ENCODE measurements around the gene SLC6A4. TPM values are rescaled to one million over a fixed set of nuclear protein-coding genes. Genes with fewer than 3 reads are reported as not detected.

SLC6A4 gene
- total RNA-seq (2014; rRNA removed; shearing (Covaris generic); ENCODE audit: low replicate concordance), result not detected in 2 replicates

GRCh38 chr17:30235386-30236296 lies at the start of gene SLC6A4:
Gene SLC6A4 (minus strand): TSS chr17:30235697. CDS start chr17:30221958, 13,739 bp downstream.
- DNase-seq (ENCODE audit: low read depth), result no peak
- in situ Hi-C loops (cut with HindIII; ENCODE audit: low pct_unique_long_range_greater_than_20kb, low sequenced_read_pairs), result no loop called here

- DNase-seq (ENCODE audit: low read depth), result no peak
- in situ Hi-C loops (cut with HindIII; ENCODE audit: low pct_unique_long_range_greater_than_20kb, low sequenced_read_pairs), result no loop called here
Observed at GRCh38 chr17:30279156-30279555, 43.7 kb upstream of the SLC6A4 start.

- DNase-seq (ENCODE audit: low read depth), result peak; percentile 38
- in situ Hi-C loops (cut with HindIII; ENCODE audit: low pct_unique_long_range_greater_than_20kb, low sequenced_read_pairs), result no loop called here
Observed at GRCh38 chr17:30278032-30278431, 42.5 kb upstream of the SLC6A4 start.

DNA sequence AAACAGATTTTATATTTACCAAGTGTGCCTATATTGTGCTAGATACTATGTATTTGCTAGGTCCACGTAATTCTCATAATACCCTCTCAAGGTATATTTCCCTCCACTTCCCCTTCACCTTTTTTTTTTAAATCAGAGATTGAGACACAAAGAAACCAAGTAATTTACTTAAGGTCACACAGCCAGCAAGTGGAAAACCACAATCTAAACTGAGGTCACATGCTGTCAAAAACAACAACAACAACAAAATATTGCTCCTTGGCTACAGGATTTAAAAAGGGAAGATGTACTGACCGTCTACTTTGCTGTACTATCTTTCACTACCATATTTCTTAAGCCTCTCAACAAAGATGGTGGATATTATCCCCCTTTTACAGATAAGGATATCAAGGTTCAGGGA lies 40.4 kb upstream of the SLC6A4 start:
- no peak for DNase-seq (ENCODE audit: low read depth)
- in situ Hi-C loops (cut with HindIII; ENCODE audit: low pct_unique_long_range_greater_than_20kb, low sequenced_read_pairs), result no loop called here

GRCh38 chr17:30274887-30275286 lies 39.4 kb upstream of the SLC6A4 start:
- peak; percentile 77 for DNase-seq (ENCODE audit: low read depth)
- in situ Hi-C loops (cut with HindIII; ENCODE audit: low pct_unique_long_range_greater_than_20kb, low sequenced_read_pairs), result loop anchor here (25.0 kb wide), 1 partner anchor 138 kb away; no protein-coding TSS in a partner anchor

GRCh38 chr17:30273373-30273772 lies 37.9 kb upstream of the SLC6A4 start:
- in situ Hi-C loops (cut with HindIII; ENCODE audit: low pct_unique_long_range_greater_than_20kb, low sequenced_read_pairs), result loop anchor here (25.0 kb wide), 1 partner anchor 136 kb away; no protein-coding TSS in a partner anchor
- no peak for DNase-seq (ENCODE audit: low read depth)

DNA sequence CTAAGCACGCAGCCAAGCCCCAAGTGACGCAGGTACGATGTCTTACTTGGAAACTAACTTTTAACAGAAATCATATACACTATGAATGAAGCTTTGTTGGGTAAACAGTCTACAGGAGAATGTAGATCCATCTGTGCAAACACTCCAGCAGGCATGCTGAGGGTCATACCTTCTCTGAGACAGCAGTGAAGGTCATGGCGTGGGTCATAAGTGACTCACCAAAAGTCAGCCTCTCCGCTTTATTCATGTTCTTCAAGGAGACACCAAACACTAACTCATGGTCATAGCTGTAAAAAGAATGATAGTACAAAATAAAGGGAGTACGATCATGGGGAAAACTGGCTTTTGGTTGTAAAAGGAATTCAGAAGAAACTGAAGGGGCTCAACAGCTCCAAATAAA lies 35.6 kb upstream of the SLC6A4 start:
- DNase-seq (ENCODE audit: low read depth), result no peak
- in situ Hi-C loops (cut with HindIII; ENCODE audit: low pct_unique_long_range_greater_than_20kb, low sequenced_read_pairs), result loop anchor here (25.0 kb wide), 1 partner anchor 134 kb away; no protein-coding TSS in a partner anchor

DNA sequence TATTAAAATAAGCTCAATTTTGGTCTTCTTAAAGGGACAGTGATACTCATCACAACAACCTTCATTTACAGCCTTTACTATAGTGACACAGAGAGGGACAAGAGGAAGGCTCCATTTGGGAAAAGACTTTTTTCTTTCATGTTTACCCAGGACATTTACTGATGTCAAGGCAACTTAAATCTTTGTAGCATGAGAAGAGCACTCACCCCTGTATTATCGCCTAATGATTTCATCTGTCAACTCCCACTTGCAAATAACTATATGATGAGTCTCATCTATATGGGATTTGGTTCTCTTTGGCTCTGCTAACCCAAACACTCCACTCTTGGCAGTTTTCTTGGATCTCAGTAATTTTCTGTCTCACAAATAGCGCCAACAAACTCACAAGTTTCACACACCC lies 32.1 kb upstream of the SLC6A4 start:
- in situ Hi-C loops (cut with HindIII; ENCODE audit: low pct_unique_long_range_greater_than_20kb, low sequenced_read_pairs), result loop anchor here (25.0 kb wide), 1 partner anchor 130 kb away; no protein-coding TSS in a partner anchor
- no peak for DNase-seq (ENCODE audit: low read depth)

DNA sequence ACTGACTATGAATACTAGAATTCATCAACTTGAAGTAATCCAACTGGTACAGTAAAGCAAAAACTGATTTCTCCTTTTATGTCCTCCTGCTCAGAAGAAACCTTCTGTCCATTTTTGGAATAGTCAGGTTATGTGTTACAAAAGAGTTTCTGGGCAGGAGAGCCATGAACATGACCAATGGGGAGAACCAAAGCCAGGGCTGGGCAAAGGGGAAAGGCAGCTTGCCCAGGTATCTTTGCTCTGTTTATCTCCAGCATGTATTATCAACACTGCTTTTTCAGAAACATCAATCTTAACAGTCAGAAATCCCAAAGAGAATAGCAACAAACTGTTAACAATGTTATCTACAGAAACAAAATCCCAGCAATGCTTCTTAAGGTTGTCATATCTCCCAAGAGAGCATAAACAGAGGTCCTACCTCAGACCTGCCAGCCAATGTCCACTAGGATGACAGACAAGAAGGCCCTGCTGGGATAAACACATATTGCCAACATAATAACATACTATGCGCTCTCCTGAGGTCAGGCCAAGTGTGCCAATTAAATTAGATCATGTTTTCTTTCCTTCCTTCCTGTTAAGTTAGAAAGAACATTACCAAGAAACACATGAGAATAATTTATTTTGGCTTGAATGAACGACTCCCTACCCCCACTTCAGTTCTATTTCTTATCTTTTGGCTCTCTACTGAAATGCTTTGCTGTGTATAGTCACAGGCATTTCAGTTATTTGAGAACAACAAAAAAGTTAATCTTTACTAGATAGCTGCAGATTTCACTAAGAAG lies 28.2 kb upstream of the SLC6A4 start:
- DNase-seq (ENCODE audit: low read depth), result peak; percentile 93
- in situ Hi-C loops (cut with HindIII; ENCODE audit: low pct_unique_long_range_greater_than_20kb, low sequenced_read_pairs), result loop anchor here (25.0 kb wide), 1 partner anchor 126 kb away; no protein-coding TSS in a partner anchor

- DNase-seq (ENCODE audit: low read depth), result no peak
- in situ Hi-C loops (cut with HindIII; ENCODE audit: low pct_unique_long_range_greater_than_20kb, low sequenced_read_pairs), result loop anchor here (25.0 kb wide), 1 partner anchor 120 kb away; no protein-coding TSS in a partner anchor
Observed at GRCh38 chr17:30256756-30257506, 21.4 kb upstream of the SLC6A4 start.

GRCh38 chr17:30254150-30254549 lies 18.7 kb upstream of the SLC6A4 start:
- in situ Hi-C loops (cut with HindIII; ENCODE audit: low pct_unique_long_range_greater_than_20kb, low sequenced_read_pairs), result loop anchor here (25.0 kb wide), 1 partner anchor 117 kb away; no protein-coding TSS in a partner anchor
- DNase-seq (ENCODE audit: low read depth), result no peak

DNA sequence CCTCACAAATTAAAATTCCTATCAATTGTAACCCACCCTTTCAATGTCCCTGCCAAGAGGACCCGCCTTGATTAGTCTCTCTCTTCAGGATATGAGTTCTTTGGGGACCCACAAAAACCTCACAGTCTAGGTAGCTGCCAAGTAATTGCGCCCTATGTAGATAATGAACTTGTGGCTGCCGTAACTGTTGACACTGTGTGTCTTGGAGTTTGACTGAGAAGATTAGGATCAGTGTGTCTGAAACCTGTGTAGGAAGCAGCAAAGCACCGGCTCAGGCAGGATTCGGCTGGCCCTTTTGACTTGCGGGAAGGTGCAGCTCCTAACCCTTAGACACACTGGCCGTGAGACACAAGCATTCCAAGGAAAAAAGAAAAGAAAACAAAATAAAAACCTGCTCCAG lies 17.8 kb upstream of the SLC6A4 start:
- no peak for DNase-seq (ENCODE audit: low read depth)
- in situ Hi-C loops (cut with HindIII; ENCODE audit: low pct_unique_long_range_greater_than_20kb, low sequenced_read_pairs), result loop anchor here (25.0 kb wide), 1 partner anchor 116 kb away; no protein-coding TSS in a partner anchor

GRCh38 chr17:30251931-30252330 lies 16.4 kb upstream of the SLC6A4 start:
- DNase-seq (ENCODE audit: low read depth), result no peak
- in situ Hi-C loops (cut with HindIII; ENCODE audit: low pct_unique_long_range_greater_than_20kb, low sequenced_read_pairs), result loop anchor here (25.0 kb wide), 1 partner anchor 115 kb away; no protein-coding TSS in a partner anchor

DNA sequence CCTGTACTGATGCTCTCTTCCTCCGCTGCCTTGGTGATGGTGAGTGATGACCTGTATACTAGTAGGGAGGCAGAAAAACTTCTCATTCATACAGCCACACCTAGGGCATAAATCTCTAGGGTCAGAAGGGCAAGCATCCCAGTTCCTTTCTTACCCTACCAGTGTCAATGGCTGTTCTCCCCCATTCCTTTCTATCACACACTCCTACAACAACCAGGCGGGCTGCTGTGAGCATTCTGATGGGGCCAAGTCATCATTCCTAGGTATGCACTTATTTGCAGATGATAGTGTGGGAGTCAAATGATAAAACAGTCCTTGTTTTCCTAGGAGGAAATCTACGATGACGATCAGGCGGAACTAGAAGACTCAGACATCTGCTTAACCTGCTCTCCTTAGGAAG lies 14.0 kb upstream of the SLC6A4 start:
- in situ Hi-C loops (cut with HindIII; ENCODE audit: low pct_unique_long_range_greater_than_20kb, low sequenced_read_pairs), result no loop called here
- DNase-seq (ENCODE audit: low read depth), result no peak

- in situ Hi-C loops (cut with HindIII; ENCODE audit: low pct_unique_long_range_greater_than_20kb, low sequenced_read_pairs), result no loop called here
- DNase-seq (ENCODE audit: low read depth), result no peak
Observed at GRCh38 chr17:30248786-30249185, 13.3 kb upstream of the SLC6A4 start.

DNA sequence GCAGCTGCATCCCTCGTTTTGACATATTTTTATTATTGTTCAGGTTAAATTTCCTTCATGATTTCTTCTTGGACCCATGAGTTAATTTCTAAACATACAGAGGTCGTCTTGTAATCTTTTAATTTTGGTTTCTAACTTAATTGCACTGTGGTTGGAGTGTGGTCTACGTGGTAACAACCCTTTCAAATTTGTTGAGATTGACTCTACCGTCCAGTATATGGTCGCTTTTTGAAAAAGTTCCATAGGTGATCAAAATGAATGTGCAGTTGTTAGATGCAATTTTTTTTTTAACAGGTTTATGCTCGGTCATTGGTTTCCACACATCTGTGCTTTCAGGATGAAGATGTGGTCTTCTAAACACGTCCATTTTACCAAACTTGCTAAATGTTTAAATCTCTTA lies 11.0 kb upstream of the SLC6A4 start:
- in situ Hi-C loops (cut with HindIII; ENCODE audit: low pct_unique_long_range_greater_than_20kb, low sequenced_read_pairs), result no loop called here
- no peak for DNase-seq (ENCODE audit: low read depth)

DNA sequence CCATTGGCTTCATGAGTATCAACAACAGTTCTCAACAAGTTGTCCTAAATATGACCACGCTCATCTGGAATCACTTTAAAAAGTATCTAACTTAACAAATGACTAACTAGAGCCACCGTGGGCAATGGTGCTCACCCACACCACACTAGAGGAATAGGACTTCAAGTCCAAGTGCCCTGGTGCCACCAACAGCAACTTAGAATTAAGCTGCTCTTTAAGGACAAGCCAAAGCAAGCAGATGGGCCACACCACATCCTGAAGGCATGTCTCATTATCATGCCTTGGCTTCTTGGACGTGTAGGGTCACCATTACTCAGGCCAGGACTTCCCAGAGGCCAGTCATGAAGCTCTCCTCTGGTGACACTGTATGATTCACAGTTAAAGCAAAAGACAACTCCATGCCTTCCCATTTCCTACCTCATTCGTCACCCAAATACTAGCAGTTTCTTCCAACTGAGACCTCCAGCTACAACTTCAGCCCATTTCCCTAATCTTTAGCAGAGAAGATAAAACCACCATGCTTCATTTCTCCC lies 9.4 kb upstream of the SLC6A4 start:
- in situ Hi-C loops (cut with HindIII; ENCODE audit: low pct_unique_long_range_greater_than_20kb, low sequenced_read_pairs), result no loop called here
- peak; percentile 37 for DNase-seq (ENCODE audit: low read depth)

- DNase-seq (ENCODE audit: low read depth), result no peak
- in situ Hi-C loops (cut with HindIII; ENCODE audit: low pct_unique_long_range_greater_than_20kb, low sequenced_read_pairs), result no loop called here
Observed at GRCh38 chr17:30243568-30243967, 8.1 kb upstream of the SLC6A4 start.
